Body of pancreas (tissue), 4 donors: Measurements from ENCODE around the gene ECHS1.

Source experiments
- POLR2A ChIP-seq, 3 donors: fragments of 450-650 bp; IDR thresholded peaks; one replicate each; pipeline ENCODE4 v1.6.1; 2016; ENCODE audit warnings: antibody characterized with exemption in 3 of 3, mild to moderate bottlenecking in 2 of 3
- TF ChIP-seq, protein P1 (sequence below), 7 experiments: fragments of 450-650 bp in 4 of 7; fragments of 200-600 bp in 3 of 7; sonication (generic) in 3 of 7; IDR thresholded peaks; one replicate each; pipeline ENCODE4 v1.5.1; 2016 to 2019; ENCODE audit warnings: antibody characterized with exemption in 7 of 7

- TF ChIP-seq, protein P1, sequence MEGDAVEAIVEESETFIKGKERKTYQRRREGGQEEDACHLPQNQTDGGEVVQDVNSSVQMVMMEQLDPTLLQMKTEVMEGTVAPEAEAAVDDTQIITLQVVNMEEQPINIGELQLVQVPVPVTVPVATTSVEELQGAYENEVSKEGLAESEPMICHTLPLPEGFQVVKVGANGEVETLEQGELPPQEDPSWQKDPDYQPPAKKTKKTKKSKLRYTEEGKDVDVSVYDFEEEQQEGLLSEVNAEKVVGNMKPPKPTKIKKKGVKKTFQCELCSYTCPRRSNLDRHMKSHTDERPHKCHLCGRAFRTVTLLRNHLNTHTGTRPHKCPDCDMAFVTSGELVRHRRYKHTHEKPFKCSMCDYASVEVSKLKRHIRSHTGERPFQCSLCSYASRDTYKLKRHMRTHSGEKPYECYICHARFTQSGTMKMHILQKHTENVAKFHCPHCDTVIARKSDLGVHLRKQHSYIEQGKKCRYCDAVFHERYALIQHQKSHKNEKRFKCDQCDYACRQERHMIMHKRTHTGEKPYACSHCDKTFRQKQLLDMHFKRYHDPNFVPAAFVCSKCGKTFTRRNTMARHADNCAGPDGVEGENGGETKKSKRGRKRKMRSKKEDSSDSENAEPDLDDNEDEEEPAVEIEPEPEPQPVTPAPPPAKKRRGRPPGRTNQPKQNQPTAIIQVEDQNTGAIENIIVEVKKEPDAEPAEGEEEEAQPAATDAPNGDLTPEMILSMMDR (IDR thresholded peaks at IDR 0.05), result no peak
- TF ChIP-seq POLR2A (IDR thresholded peaks at IDR 0.05), result no peak
These were observed 44.5 kb downstream of the ECHS1 start for GRCh38 chr10:133328358-133329343.
